ENCODE measurements around the gene OR8B3.

- TF ChIP-seq EZH2 (IDR thresholded peaks at IDR 0.05; ENCODE audit: borderline replicate concordance, insufficient read depth, low read depth, low read length, poor library complexity, severe bottlenecking) (no peak), CTCF (IDR thresholded peaks at IDR 0.05) (no peak)
These were observed 25.6 kb upstream of the OR8B3 start, which contains the start of gene OR8B4 for GRCh38 chr11:124424384-124424921.
